BJ (cell line): ENCODE data around the gene IGFL2. TPM values are rescaled to one million over a fixed set of nuclear protein-coding genes. Genes with fewer than 3 reads are reported as not detected.
"Not testable (repeated sequence)": the region's sequence is repeated elsewhere in the genome, so short reads cannot be mapped to it uniquely, and the experiment has no call there.

Experiments
- CTCF ChIA-PET: fragments of 350-600 bp; formaldehyde crosslinking; extraction: SDS; loops from one replicate; lab custom pipeline; 2021; ENCODE audit warnings: antibody characterized with exemption, inconsistent platforms; lab: Yijun Ruan, JAX
- POLR2A ChIA-PET: fragments of 300-600 bp; sonication (Branson Sonifier 250); formaldehyde crosslinking; extraction: SDS; loops from one replicate; lab custom pipeline; 2021; ENCODE audit warnings: antibody characterized with exemption; lab: Charles Lee
- DNase-seq: peaks from one replicate; pipeline ENCODE4 v3.0.0-alpha.2; 2011; ENCODE audit warnings: low read depth
- H3K27me3 ChIP-seq: 2 replicates; pipeline ENCODE4 v1.6.0; 2011; ENCODE audit warnings: low read length; ENCODE audit not compliant: control insufficient read depth, insufficient read depth
- H3K36me3 ChIP-seq: 2 replicates; pipeline ENCODE4 v1.5.1; 2011; ENCODE audit warnings: low read length; ENCODE audit not compliant: control insufficient read depth, insufficient read depth
- H3K4me3 ChIP-seq: 2 replicates; pipeline ENCODE4 v1.5.1; 2011; ENCODE audit warnings: low read depth, mild to moderate bottlenecking, control low read depth, low read length
- CTCF ChIP-seq: IDR thresholded peaks from 2 replicates; pipeline ENCODE4 v1.5.1; 2011; ENCODE audit warnings: low read depth, mild to moderate bottlenecking, control low read depth, inconsistent platforms, low read length, moderate library complexity; ENCODE audit not compliant: insufficient read depth
- polyA minus RNA-seq: library from RNA; depleted of rRNA, polyadenylated mRNA; stranded (reverse); fragments of >200 nt; gene quantifications from 2 replicates; pipeline ENCODE4 v1.2.3, GENCODE V29; 2011; rRNA and poly(A)+ RNA removed
- polyA plus RNA-seq: library from polyadenylated mRNA; depleted of rRNA; stranded (reverse); fragments of >200 nt; gene quantifications from 2 replicates; pipeline ENCODE4 v1.2.3, GENCODE V29; 2011; rRNA removed

The IGFL2 gene
- not detected in 2 replicates for polyA plus RNA-seq
- not detected in 2 replicates for polyA minus RNA-seq

- DNase-seq: no peak
- no peak within 1 kb of the TSS for H3K4me3 ChIP-seq
- H3K27me3 ChIP-seq: peaks cover 16% of the 10 kb centered on the region
- no peaks in the 10 kb centered on the region for H3K36me3 ChIP-seq
- no peak for TF ChIP-seq CTCF
- CTCF ChIA-PET: interaction anchor here (0.6 to 1.7 kb wide), 4 partner anchors 9 to 66 kb away, joined by 3 to 6 read pairs (median 4); no protein-coding TSS in a partner anchor
- POLR2A ChIA-PET: no interaction called here
Measured at GRCh38 chr19:46147791-46148288, at the start of gene IGFL2. TSS of gene IGFL2 (plus strand) at chr19:46148238. CDS start at chr19:46148279, 41 bp downstream.

- ChIA-PET CTCF (interaction anchor here (1.8 kb wide), 1 partner anchor 18 kb away, joined by 8 read pairs; no protein-coding TSS in a partner anchor), POLR2A (no interaction called here)
- DNase-seq: no peak
- no peak for TF ChIP-seq CTCF
- Histone ChIP-seq H3K27me3 (peaks cover 7% of the 10 kb centered on the region), H3K4me3 (no peak overlapping the region), H3K36me3 (no peaks in the 10 kb centered on the region)
Measured at GRCh38 chr19:46100344-46100743, 47.7 kb upstream of the IGFL2 start.

GRCh38 chr19:46101293-46101692, 46.7 kb upstream of the IGFL2 start:
- Histone ChIP-seq H3K36me3 (no peaks in the 10 kb centered on the region), H3K4me3 (no peak overlapping the region), H3K27me3 (peaks cover 7% of the 10 kb centered on the region)
- TF ChIP-seq CTCF: no peak
- ChIA-PET POLR2A (no interaction called here), CTCF (interaction anchor here (0.6 to 1.8 kb wide), 4 partner anchors 19 to 73 kb away, joined by 3 to 8 read pairs (median 3); no protein-coding TSS in a partner anchor)
- DNase-seq: no peak

GRCh38 chr19:46102333-46102732, 45.7 kb upstream of the IGFL2 start:
- H3K36me3 ChIP-seq, POLR2A ChIA-PET, H3K4me3 ChIP-seq, DNase-seq, H3K27me3 ChIP-seq: not testable (repeated sequence)
- CTCF ChIA-PET: interaction anchor here (1.8 kb wide), 1 partner anchor 20 kb away, joined by 8 read pairs; no protein-coding TSS in a partner anchor

- Histone ChIP-seq H3K36me3 (no peaks in the 10 kb centered on the region), H3K4me3 (no peak overlapping the region), H3K27me3 (peaks cover 8% of the 10 kb centered on the region)
- CTCF ChIA-PET: no interaction called here
- no peak for DNase-seq
- POLR2A ChIA-PET: no interaction called here
- TF ChIP-seq CTCF: no peak
Measured at GRCh38 chr19:46107371-46107770, 40.7 kb upstream of the IGFL2 start.
